Sigmoid colon (tissue), 7 donors: Measurements from ENCODE around the gene WSB1. TPM values are rescaled to one million over a fixed set of nuclear protein-coding genes. Genes with fewer than 3 reads are reported as not detected.
A peak's percentile ranks its signal among the peaks of the same experiment; 100 is the strongest.

ENCODE experiments used
- DNase-seq: peaks from one replicate; pipeline ENCODE4 v3.0.0-alpha.2; 2019
- H3K27ac ChIP-seq, 4 donors: fragments of 200-600 bp; sonication (generic); one replicate each; pipeline ENCODE4 v1.5.1; 2016 to 2019; ENCODE audit warnings: mild to moderate bottlenecking in 1 of 4
- H3K27me3 ChIP-seq, 3 donors: fragments of 200-600 bp; sonication (generic); one replicate each; pipeline ENCODE4 v1.5.1; 2019; ENCODE audit warnings: mild to moderate bottlenecking in 1 of 3
- H3K36me3 ChIP-seq, 4 donors: fragments of 200-600 bp; sonication (generic); one replicate each; pipeline ENCODE4 v1.5.1; 2016 to 2019
- H3K4me1 ChIP-seq, 4 donors: fragments of 200-600 bp; sonication (generic); one replicate each; pipeline ENCODE4 v1.5.1; 2017 to 2019
- H3K4me3 ChIP-seq, 4 donors: fragments of 200-600 bp; sonication (generic); one replicate each; pipeline ENCODE4 v1.5.1; 2017 to 2019; ENCODE audit warnings: mild to moderate bottlenecking in 2 of 4, moderate library complexity in 1 of 4
- H3K9me3 ChIP-seq, 4 donors: fragments of 200-600 bp in 3 of 4; sonication (generic) in 3 of 4; one replicate each; pipeline versions ENCODE4 v1.5.1 to v1.6.1; 2013 to 2019
- CTCF ChIP-seq, 4 experiments: fragments of 450-650 bp in 3 of 4; fragments of 200-600 bp in 1 of 4; IDR thresholded peaks; one replicate each; pipeline ENCODE4 v1.5.1; 2016 to 2019; ENCODE audit warnings: antibody characterized with exemption in 4 of 4, mild to moderate bottlenecking in 3 of 4, moderate library complexity in 2 of 4
- EP300 ChIP-seq, 4 donors: sonication (generic); formaldehyde crosslinking; IDR thresholded peaks; one replicate each; pipeline ENCODE4 v1.6.1; 2017; ENCODE audit warnings: antibody characterized with exemption in 4 of 4
- POLR2A ChIP-seq, 2 donors: fragments of 450-650 bp; IDR thresholded peaks; one replicate each; pipeline ENCODE4 v1.6.1; 2016; ENCODE audit warnings: antibody characterized with exemption in 2 of 2, mild to moderate bottlenecking in 2 of 2, moderate library complexity in 2 of 2
- POLR2AphosphoS5 ChIP-seq, 4 donors: sonication (generic); formaldehyde crosslinking; IDR thresholded peaks; one replicate each; pipeline ENCODE4 v1.6.1; 2017; ENCODE audit warnings: antibody characterized with exemption in 4 of 4
- WGBS, 2 donors: extraction: QIAGEN DNeasy Blood & Tissue Kit; methylation state at CpG; one replicate each; pipeline ENCODE4 v1.1.7; 2013; 5-methylcytosine and 5-hydroxymethylcytosine counted together
- intact Hi-C: fragments of 100-400 bp; cut with DNase I; formaldehyde crosslinking; loops from one replicate; pipeline ENCODE4 v1.15.1; 2023
- polyA plus RNA-seq, 3 donors: library from polyadenylated mRNA; stranded (reverse); fragments of 200-250 nt; gene quantifications; one replicate each; pipeline ENCODE4 v1.2.3, GENCODE V29; 2013
- total RNA-seq, 4 donors: library from RNA; depleted of rRNA; stranded (reverse); fragments of >200 nt; gene quantifications; one replicate each; pipeline ENCODE4 v1.1.0, GENCODE V29; 2016
- donor health status: healthy with polysubstance abuse.
- donor health status: Bipolar disorder and iron deficiency.
- donor health status: healthy.

The WSB1 gene
- total and polyA plus RNA-seq, 7 donors = 23.4 to 240 (median 111) TPM

GRCh38 chr17:27321372-27321771 is 27.5 kb downstream of the WSB1 start:
- DNase-seq = peak; percentile 33
- TF ChIP-seq EP300 (IDR thresholded peaks at IDR 0.05) = no peak
- TF ChIP-seq POLR2A (IDR thresholded peaks at IDR 0.05) = no peak
- TF ChIP-seq POLR2AphosphoS5 (IDR thresholded peaks at IDR 0.05) = no peak
- no peak for TF ChIP-seq CTCF (IDR thresholded peaks at IDR 0.05)
- Histone ChIP-seq H3K27ac (peak overlapping the region in 2 of 4 donors; percentile 17 to 87), H3K9me3 (no peaks in the 10 kb centered on the region), H3K36me3 (peaks cover 0 to 27% (median 2%) of the 10 kb centered on the region in 4 donors), H3K4me1 (peaks cover 0 to 61% (median 46%) of the 10 kb centered on the region in 4 donors), H3K27me3 (no peaks in the 10 kb centered on the region), H3K4me3 (no peak overlapping the region)
- intact Hi-C loops = no loop called here
- WGBS, 2 donors = 56 to 85% methylated on average over 2 of the region's 2 CpGs

- WGBS, 2 donors = 89 to 91% methylated on average over 1 of the region's 1 CpG
- H3K27me3 ChIP-seq = no peaks in the 10 kb centered on the region
- H3K27ac ChIP-seq = peak overlapping the region in 2 of 4 donors; percentile 17 to 87
- peaks cover 0 to 56% (median 46%) of the 10 kb centered on the region in 4 donors for H3K4me1 ChIP-seq
- intact Hi-C loops = no loop called here
- TF ChIP-seq POLR2AphosphoS5 (IDR thresholded peaks at IDR 0.05) = no peak
- TF ChIP-seq CTCF (IDR thresholded peaks at IDR 0.05) = no peak
- TF ChIP-seq POLR2A (IDR thresholded peaks at IDR 0.05) = no peak
- TF ChIP-seq EP300 (IDR thresholded peaks at IDR 0.05) = no peak
- DNase-seq = peak; percentile 43
- H3K9me3 ChIP-seq = no peaks in the 10 kb centered on the region
- H3K4me3 ChIP-seq = no peak overlapping the region
- peaks cover 0 to 20% (median 2%) of the 10 kb centered on the region in 4 donors for H3K36me3 ChIP-seq
These were observed 28.1 kb downstream of the WSB1 start for GRCh38 chr17:27322026-27322425.

- 64 to 77% methylated on average over 4 of the region's 4 CpGs for WGBS, 2 donors
- peak overlapping the region; percentile 19 to 53 (median 34) for H3K27ac ChIP-seq
- peaks cover 0 to 13% (median 2%) of the 10 kb centered on the region in 4 donors for H3K36me3 ChIP-seq
- no peaks in the 10 kb centered on the region for H3K9me3 ChIP-seq
- TF ChIP-seq CTCF (IDR thresholded peaks at IDR 0.05) (no peak), POLR2A (IDR thresholded peaks at IDR 0.05) (no peak), POLR2AphosphoS5 (IDR thresholded peaks at IDR 0.05) (no peak), EP300 (IDR thresholded peaks at IDR 0.05) (no peak)
- H3K4me1 ChIP-seq = peaks cover 0 to 56% (median 46%) of the 10 kb centered on the region in 4 donors
- H3K27me3 ChIP-seq = no peaks in the 10 kb centered on the region
- intact Hi-C loops = no loop called here
- no peak for DNase-seq
- no peak overlapping the region for H3K4me3 ChIP-seq
These were observed 29.0 kb downstream of the WSB1 start for GRCh38 chr17:27322690-27323508.

GRCh38 chr17:27323538-27324215 is 29.8 kb downstream of the WSB1 start:
- intact Hi-C loops = no loop called here
- Histone ChIP-seq H3K36me3 (peaks cover 0 to 6% (median 0%) of the 10 kb centered on the region in 4 donors), H3K4me1 (peaks cover 0 to 56% (median 46%) of the 10 kb centered on the region in 4 donors), H3K4me3 (no peak overlapping the region), H3K27me3 (no peaks in the 10 kb centered on the region), H3K9me3 (no peaks in the 10 kb centered on the region), H3K27ac (peak overlapping the region; percentile 19 to 53 (median 34))
- 14 to 53% methylated on average over 7 of the region's 7 CpGs for WGBS, 2 donors
- TF ChIP-seq EP300 (IDR thresholded peaks at IDR 0.05) (no peak), POLR2AphosphoS5 (IDR thresholded peaks at IDR 0.05) (peak in 3 of 4 donors; percentile 11 to 47 (median 21)), POLR2A (IDR thresholded peaks at IDR 0.05) (no peak), CTCF (IDR thresholded peaks at IDR 0.05) (no peak)
- DNase-seq = peak; percentile 86
